Ectodermal cell (in vitro differentiated cells): Measurements from ENCODE around the gene PRDM10.

Experiments
- H3K27ac ChIP-seq: 2 replicates; pipeline ENCODE4 v1.7.0; 2013; ENCODE audit warnings: mild to moderate bottlenecking, low read depth, low read length; ENCODE audit not compliant: insufficient read depth, poor library complexity, severe bottlenecking
- H3K27me3 ChIP-seq: 2 replicates; pipeline ENCODE4 v1.7.0; 2013; ENCODE audit warnings: mild to moderate bottlenecking, low read length; ENCODE audit not compliant: insufficient read depth, control insufficient read depth, poor library complexity, severe bottlenecking
- H3K36me3 ChIP-seq: one replicate; pipeline ENCODE4 v1.7.0; 2013; ENCODE audit warnings: low read length; ENCODE audit not compliant: control insufficient read depth, insufficient read depth
- H3K4me1 ChIP-seq: one replicate; pipeline ENCODE4 v1.7.0; 2013; ENCODE audit warnings: low read length; ENCODE audit not compliant: control insufficient read depth, insufficient read depth
- H3K4me3 ChIP-seq: 2 replicates; pipeline ENCODE4 v1.7.0; 2013; ENCODE audit warnings: low read depth, low read length, control low read depth; ENCODE audit not compliant: insufficient read depth
- H3K9me3 ChIP-seq: 2 replicates; pipeline ENCODE4 v1.7.0; 2013; ENCODE audit warnings: mild to moderate bottlenecking, low read length, moderate library complexity; ENCODE audit not compliant: control insufficient read depth
- WGBS, 2 experiments: methylation state at CpG; one replicate each; pipeline ENCODE4 v1.1.7; 2013; ENCODE audit warnings: missing lambda C conversion rate in 2 of 2; 5-methylcytosine and 5-hydroxymethylcytosine counted together

PRDM10 gene

GRCh38 chr11:129853518-129854231, 149.0 kb downstream of the PRDM10 start:
- no peaks in the 10 kb centered on the region for H3K4me1 ChIP-seq
- no peak overlapping the region for H3K27ac ChIP-seq
- 82% methylated on average over 10 of the region's 10 CpGs for WGBS, 2 experiments

GRCh38 chr11:129852125-129852740, 150.4 kb downstream of the PRDM10 start:
- H3K4me1 ChIP-seq: no peaks in the 10 kb centered on the region
- H3K9me3 ChIP-seq: no peaks in the 10 kb centered on the region
- 92% methylated on average over 14 to 15 of the region's 15 CpGs for WGBS, 2 experiments
- H3K36me3 ChIP-seq: no peaks in the 10 kb centered on the region
- H3K4me3 ChIP-seq: no peak overlapping the region
- no peaks in the 10 kb centered on the region for H3K27me3 ChIP-seq
- H3K27ac ChIP-seq: no peak overlapping the region

More at GRCh38 chr11:129853518-129854231, 149.0 kb downstream of the PRDM10 start:
- Histone ChIP-seq H3K4me3 (no peak overlapping the region), H3K9me3 (no peaks in the 10 kb centered on the region), H3K36me3 (no peaks in the 10 kb centered on the region), H3K27me3 (no peaks in the 10 kb centered on the region)
